GM10847 (cell line): Measurements from ENCODE around the gene ITGAV.

ENCODE experiments used
- POLR2A ChIP-seq: IDR thresholded peaks from 2 replicates; pipeline ENCODE4 v1.6.1; 2011; ENCODE audit not compliant: insufficient read length; ENCODE audit errors: extremely low read depth

ITGAV gene

GRCh38 chr2:186569897-186570296, 20.0 kb upstream of the ITGAV start:
- TF ChIP-seq POLR2A, result no peak

DNA sequence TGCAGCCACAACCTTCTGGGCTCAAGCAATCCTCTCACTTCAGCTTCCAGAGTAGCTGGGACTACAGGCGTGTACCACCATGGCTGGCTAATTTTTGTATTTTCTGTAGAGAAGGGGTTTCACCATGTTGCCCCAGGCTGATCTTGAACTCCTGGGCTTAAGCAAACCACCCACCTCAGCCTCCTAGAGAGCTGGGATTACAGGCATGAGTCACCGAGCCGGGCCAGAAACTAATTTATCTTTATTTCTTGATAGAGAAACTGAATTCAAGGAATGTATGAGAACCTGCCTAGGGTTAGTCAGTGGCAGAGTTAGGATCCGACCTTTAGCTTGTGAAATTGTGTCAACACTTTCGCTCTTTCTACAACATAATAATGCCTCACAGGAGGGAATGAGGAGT, 19.3 kb upstream of the ITGAV start:
- TF ChIP-seq POLR2A, result no peak

DNA sequence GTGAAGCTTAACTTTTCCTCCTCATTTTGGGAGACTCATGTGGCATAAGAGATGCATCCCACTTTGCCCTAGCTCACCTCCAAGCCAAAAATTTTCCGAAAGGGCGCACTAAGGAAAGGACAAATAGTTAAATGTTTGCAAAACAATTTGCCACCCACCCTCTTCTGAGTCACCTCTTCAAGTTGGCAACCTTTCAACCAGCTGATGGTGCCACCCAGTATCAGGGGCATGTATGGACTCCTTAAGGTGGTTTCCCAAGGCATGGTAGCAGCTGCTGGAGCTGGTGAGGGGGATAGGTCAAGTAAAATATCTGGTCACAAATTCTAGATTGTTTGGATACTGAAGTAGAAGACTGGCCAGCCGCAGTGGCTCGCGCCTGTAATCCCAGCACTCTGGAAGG, 17.2 kb upstream of the ITGAV start:
- no peak for TF ChIP-seq POLR2A

DNA sequence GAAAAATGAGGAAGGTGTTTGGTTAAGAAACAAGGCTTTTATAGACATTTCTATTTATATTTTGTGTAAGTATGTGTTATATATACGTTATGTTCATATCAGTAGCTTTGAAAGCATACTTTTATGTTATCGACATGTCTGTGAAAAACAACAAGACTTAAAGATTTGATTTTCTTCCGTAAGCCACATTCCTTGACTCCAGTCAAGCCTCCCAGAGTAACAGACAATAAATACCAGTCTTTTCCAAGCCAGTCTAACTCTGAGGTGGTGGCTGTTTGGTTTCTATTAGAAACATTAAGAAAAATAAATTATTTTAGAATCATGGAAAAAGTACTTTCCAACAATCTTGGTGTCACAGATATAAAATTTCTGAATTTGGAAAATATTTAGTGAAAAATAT, 16.3 kb upstream of the ITGAV start:
- TF ChIP-seq POLR2A, result no peak

DNA sequence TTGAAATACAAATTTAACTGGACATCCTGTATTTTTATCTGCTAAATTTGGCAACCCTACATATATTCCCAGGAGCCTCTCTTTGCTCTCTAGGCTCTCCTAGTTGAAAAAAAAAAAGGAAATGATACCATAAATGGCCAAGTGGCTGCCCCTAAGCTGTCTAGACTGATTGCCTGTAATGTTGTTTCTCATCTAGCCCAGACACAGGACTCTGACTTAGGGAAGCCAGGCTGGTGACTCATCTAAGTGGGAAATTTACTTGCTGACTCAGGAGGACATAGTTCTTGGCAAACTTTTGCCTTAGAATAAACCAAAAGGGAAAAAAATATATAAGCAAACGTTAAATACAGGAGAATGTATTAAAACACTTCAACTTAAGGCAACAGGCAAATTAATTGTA, 14.6 kb upstream of the ITGAV start:
- no peak for TF ChIP-seq POLR2A

- no peak for TF ChIP-seq POLR2A
Measured at GRCh38 chr2:186575856-186576255, 14.0 kb upstream of the ITGAV start.

GRCh38 chr2:186576614-186577013, 13.2 kb upstream of the ITGAV start:
- TF ChIP-seq POLR2A, result no peak

DNA sequence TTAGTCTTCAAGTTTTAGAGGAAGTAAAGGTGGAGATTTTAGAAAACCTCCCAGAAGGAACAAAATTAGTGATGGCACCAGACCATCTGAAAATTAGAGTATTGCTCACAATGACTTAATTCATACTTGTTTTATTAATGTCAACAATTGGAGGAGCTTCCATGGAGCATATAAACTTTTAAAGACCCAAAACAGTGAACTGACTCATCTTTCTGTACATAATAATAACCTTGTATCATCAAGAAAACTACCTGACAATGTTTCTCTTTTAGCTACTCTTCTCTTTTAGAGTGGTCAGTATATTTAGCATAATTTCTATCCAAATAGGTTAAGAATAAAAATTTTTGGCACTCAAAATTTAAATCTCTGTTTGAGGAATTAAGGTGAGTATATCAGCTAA, 7.2 kb upstream of the ITGAV start:
- no peak for TF ChIP-seq POLR2A

GRCh38 chr2:186584053-186584452, 5.8 kb upstream of the ITGAV start:
- TF ChIP-seq POLR2A, result no peak

GRCh38 chr2:186588421-186588820, 1.4 kb upstream of the ITGAV start:
- no peak for TF ChIP-seq POLR2A

- no peak for TF ChIP-seq POLR2A
Measured at GRCh38 chr2:186588940-186589611, 780 bp upstream of the ITGAV start.

DNA sequence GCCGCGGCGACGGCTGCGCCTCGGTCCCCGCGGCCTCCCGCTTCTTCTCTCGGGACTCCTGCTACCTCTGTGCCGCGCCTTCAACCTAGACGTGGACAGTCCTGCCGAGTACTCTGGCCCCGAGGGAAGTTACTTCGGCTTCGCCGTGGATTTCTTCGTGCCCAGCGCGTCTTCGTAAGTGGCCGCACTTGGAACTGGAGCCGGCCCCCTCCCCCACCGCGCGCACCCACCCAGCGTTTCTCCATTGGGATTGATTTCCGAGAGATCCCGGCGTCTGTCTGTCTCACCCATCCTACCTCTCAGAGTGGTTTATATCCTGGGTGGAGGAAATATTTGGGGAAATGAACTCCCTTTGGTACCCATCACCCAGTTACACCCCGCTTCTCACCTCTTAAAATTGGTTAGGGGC, 498 bp downstream of the ITGAV start:
- TF ChIP-seq POLR2A, result no peak

DNA sequence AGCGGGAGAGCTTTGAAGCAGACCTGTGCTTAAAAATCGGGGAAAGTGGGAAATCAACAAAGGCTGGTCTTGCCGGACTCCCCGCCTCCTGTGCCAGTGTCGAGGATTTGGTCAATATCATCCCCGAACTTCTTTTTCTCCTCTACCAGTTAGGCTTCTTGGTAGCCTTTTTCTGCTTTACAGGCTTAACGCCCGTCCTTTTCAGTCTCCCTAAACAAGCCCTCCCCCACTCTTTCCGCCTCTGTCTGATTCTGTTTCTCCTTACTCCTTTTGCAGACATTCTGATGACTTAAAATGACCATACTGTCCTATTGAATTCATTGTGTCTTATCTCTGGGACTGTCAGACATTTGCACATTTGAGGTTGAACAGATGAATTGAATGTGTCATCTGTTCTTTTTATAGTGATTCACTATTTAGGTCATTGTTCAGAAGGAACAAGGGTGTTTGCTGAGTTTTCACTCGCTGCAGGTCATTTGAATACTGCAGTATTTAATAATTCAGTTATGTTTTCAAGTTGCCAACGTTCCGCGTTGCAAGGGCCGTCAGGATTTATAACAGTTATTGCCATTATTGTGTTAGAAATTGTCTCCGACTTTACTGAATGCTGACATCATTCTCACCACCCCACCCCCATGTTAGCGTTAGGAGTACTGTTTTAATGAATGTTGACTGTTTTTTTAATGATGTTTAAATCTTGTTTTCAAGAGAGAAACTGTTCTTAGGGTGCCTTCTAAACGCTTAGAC, 1.1 kb downstream of the ITGAV start:
- TF ChIP-seq POLR2A, result no peak

GRCh38 chr2:186591506-186591890, 1.6 kb downstream of the ITGAV start:
- TF ChIP-seq POLR2A, result no peak

- TF ChIP-seq POLR2A, result no peak
Measured at GRCh38 chr2:186592137-186592875, 2.5 kb downstream of the ITGAV start.

- TF ChIP-seq POLR2A, result no peak
Measured at GRCh38 chr2:186593523-186593922, 3.7 kb downstream of the ITGAV start.
